Measurements from ENCODE around the gene FBXO33. TPM values are rescaled to one million over a fixed set of nuclear protein-coding genes. Genes with fewer than 3 reads are reported as not detected.

The FBXO33 gene
- total RNA-seq, 4 donors from 2014 or later, result 6.2 to 15.8 (median 8.5) TPM

DNA sequence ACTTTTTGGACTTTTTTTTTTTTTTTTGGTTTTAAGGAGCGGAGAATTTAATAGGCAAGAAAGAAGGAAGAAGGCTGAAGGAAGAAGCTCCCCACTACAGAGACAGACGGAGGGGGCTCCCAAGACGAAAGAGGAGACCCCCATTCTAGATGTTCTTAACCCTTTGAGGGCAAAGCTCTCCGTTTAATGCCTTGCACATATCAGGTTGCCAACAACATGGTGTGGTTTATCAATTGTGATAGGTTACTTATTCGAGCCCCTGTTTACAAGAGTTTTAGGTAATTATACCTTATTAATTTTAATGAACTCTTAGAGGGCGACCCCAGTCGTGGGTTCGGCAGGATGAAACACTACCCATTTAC, 1.2 kb upstream of the FBXO33 start:
- Histone ChIP-seq H3K9me3 (no peaks in the 10 kb centered on the region), H3K4me1 (peaks cover 0 to 25% (median 12%) of the 10 kb centered on the region in 4 donors), H3K27me3 (no peaks in the 10 kb centered on the region), H3K36me3 (no peaks in the 10 kb centered on the region), H3K4me3 (peak overlapping the region; percentile 95 to 100 (median 98)), H3K27ac (peak overlapping the region; percentile 95 to 100 (median 99))
- TF ChIP-seq, protein P1, sequence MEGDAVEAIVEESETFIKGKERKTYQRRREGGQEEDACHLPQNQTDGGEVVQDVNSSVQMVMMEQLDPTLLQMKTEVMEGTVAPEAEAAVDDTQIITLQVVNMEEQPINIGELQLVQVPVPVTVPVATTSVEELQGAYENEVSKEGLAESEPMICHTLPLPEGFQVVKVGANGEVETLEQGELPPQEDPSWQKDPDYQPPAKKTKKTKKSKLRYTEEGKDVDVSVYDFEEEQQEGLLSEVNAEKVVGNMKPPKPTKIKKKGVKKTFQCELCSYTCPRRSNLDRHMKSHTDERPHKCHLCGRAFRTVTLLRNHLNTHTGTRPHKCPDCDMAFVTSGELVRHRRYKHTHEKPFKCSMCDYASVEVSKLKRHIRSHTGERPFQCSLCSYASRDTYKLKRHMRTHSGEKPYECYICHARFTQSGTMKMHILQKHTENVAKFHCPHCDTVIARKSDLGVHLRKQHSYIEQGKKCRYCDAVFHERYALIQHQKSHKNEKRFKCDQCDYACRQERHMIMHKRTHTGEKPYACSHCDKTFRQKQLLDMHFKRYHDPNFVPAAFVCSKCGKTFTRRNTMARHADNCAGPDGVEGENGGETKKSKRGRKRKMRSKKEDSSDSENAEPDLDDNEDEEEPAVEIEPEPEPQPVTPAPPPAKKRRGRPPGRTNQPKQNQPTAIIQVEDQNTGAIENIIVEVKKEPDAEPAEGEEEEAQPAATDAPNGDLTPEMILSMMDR (IDR thresholded peaks at IDR 0.05), result no peak
- TF ChIP-seq POLR2A (IDR thresholded peaks at IDR 0.05), result no peak
- no peak for DNase-seq

DNA sequence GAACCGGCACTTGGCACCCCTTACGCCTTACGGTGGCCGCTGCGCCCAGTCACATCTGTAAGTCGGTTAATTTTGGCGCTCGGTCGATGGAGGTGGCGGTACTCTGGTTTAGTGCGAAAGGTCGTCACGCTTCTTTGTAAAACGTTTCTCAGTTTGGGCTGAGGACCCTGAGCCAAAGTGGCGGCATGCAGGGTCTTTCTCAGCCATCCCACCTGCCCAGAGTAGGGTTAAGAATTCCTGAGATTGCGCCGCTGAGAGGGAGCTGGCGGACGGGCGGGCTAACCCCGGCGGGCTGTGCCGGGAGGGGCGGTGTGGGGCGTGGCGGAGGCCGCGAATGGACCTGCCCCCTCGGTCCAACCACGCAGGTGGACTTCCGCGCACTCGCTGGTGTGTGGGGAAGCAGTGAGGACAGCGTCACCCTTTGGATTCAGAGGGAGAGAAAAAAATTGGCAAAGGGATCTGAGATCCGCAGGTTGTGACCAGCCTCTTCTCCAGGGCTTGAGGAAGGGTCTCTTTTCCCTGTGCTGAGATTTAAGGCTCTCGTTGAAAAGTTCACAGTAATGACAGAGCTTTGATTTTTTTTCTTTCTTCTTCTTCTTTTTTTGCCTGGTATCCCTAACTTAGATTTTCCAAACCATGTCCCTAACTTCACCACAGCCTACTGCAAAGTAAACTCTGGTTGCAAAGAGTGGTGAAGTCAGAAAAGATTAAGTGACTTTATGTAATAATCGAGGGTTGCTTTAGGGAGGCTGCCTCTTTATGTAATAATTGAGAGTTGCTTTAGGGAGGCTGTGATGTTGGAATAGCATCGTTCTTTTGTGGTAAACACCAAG, 602 bp upstream of the FBXO33 start:
- TF ChIP-seq, protein P1 (IDR thresholded peaks at IDR 0.05), result peak in 4 of 6 experiments; percentile 8 to 40 (median 22)
- peak; percentile 65 to 82 for TF ChIP-seq POLR2A (IDR thresholded peaks at IDR 0.05)
- Histone ChIP-seq H3K36me3 (no peaks in the 10 kb centered on the region), H3K4me1 (peaks cover 0 to 31% (median 12%) of the 10 kb centered on the region in 4 donors), H3K27ac (peak overlapping the region; percentile 95 to 100 (median 99)), H3K4me3 (peak overlapping the region; percentile 95 to 100 (median 98)), H3K27me3 (no peaks in the 10 kb centered on the region), H3K9me3 (no peaks in the 10 kb centered on the region)
- peak; percentile 89 to 96 (median 96) for DNase-seq

DNA sequence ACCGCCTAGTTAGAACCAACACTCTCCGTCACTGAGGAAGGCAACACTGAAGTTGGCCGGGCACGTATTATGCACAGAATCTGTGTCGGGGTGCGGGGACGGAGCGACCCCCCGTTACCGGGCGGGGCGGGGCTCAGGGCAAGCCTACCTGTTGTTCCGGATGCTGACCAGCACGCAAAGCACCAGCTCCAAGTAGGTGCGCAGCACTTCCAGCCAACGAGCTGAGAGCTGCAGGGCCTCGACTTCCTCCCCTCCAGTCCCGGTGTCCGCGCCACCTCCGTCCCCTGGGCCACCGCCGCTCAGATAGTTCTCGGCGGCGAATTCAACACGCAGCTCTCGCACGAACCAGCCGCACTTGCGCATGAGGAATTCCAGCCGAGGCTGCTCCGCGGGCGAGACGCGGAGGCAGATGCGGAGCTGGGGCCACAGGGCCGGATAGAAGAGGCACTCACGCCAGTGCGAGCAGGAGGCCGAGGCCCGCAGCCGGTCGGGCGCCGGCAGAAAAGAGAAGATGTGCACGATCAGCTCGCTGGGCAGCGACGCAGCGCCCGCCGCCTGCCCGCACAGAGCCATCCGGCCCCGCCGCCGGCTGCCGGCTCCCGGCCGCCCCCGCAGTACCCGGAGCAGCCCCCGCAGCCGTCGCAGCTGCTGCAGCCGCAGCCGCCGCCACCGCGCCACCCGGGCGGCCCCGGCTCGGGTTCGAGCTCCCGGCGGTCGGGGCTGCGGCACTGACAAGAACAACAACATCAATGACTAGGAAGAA, 636 bp downstream of the FBXO33 start:
- no peaks in the 10 kb centered on the region for H3K27me3 ChIP-seq
- H3K36me3 ChIP-seq, result no peaks in the 10 kb centered on the region
- peak; percentile 56 to 81 (median 70) for DNase-seq
- peak overlapping the region; percentile 95 to 100 (median 99) for H3K27ac ChIP-seq
- H3K4me3 ChIP-seq, result peak overlapping the region; percentile 95 to 100 (median 98)
- peaks cover 0 to 41% (median 12%) of the 10 kb centered on the region in 4 donors for H3K4me1 ChIP-seq
- no peaks in the 10 kb centered on the region for H3K9me3 ChIP-seq
- TF ChIP-seq POLR2A (IDR thresholded peaks at IDR 0.05), result peak; percentile 23 to 84
- TF ChIP-seq, protein P1 (IDR thresholded peaks at IDR 0.05), result peak in 1 of 6 experiments; percentile 4

DNA sequence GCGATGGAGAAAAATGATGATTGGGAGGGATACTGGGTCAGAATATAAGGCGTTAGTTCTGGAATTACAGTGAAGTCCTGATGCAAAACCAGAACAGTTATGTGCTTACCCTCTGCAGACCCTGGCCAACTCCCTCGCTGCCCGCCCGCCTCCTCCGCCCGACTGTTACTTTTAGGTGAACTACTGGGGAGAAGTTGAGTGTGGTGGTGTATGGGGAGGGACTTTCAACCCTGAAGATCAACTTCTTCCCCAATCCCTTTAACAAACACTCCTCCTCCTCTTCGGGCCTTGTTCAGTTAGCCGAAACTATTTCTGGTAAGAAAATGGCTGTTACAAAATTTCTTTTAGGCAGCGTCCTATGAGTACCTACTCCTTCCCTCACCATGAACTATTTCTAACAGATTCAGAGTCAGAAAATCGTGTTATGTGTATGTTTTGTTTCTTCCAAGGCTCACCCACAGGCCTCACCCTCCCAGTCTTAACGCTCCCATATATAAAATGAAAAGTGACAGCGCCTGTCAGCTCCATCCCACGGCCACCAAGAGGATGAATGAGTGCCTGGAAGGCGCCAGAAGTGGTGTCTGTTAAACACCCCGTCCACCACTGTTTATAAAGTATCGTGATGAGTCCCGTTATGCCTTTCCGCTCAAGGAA, 1.3 kb downstream of the FBXO33 start:
- TF ChIP-seq, protein P1 (IDR thresholded peaks at IDR 0.05), result no peak
- TF ChIP-seq POLR2A (IDR thresholded peaks at IDR 0.05), result no peak
- Histone ChIP-seq H3K27ac (peak overlapping the region; percentile 95 to 100 (median 99)), H3K9me3 (no peaks in the 10 kb centered on the region), H3K36me3 (no peaks in the 10 kb centered on the region), H3K4me3 (peak overlapping the region; percentile 95 to 100 (median 98)), H3K4me1 (peaks cover 0 to 44% (median 12%) of the 10 kb centered on the region in 4 donors), H3K27me3 (no peaks in the 10 kb centered on the region)
- no peak for DNase-seq

DNA sequence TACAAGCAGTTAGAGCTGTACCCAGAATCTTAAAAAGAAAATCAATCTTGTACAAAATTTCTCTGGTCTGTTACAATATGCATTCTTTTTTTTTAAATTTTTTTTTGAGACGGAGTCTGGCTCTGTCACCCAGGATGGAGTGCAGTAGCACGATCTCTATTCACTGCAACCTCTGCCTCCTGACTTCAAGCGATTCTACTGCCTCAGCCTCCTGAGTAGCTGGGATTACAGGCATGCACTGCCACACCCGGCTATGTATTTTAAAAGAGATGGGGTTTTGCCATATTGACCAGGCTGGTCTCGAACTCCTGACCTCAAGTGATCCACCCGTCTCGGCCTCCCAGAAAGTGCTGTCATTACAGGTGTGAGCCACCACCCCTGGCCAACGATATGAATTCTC, 4.1 kb downstream of the FBXO33 start:
- H3K36me3 ChIP-seq, result no peaks in the 10 kb centered on the region
- H3K4me1 ChIP-seq, result peaks cover 0 to 39% (median 10%) of the 10 kb centered on the region in 4 donors

More for the DNA sequence above, 4.1 kb downstream of the FBXO33 start:
- Histone ChIP-seq H3K27ac (no peak overlapping the region), H3K9me3 (no peaks in the 10 kb centered on the region), H3K4me3 (no peak overlapping the region), H3K27me3 (no peaks in the 10 kb centered on the region)
- TF ChIP-seq POLR2A (IDR thresholded peaks at IDR 0.05), result no peak
- TF ChIP-seq, protein P1 (IDR thresholded peaks at IDR 0.05), result no peak
- no peak for DNase-seq
